PC-9 (cell line): ENCODE measurements around the gene PIEZO2.

Experiments
- CTCF ChIP-seq: fragments of 200-600 bp; sonication (generic); conservative IDR thresholded peaks from 2 replicates; pipeline ENCODE4 v1.6.1; 2017; ENCODE audit warnings: mixed run types, antibody characterized with exemption, mild to moderate bottlenecking, moderate library complexity
- EZH2 ChIP-seq: fragments of 200-600 bp; sonication (generic); IDR thresholded peaks from 2 replicates; pipeline ENCODE4 v1.8.0; 2017; ENCODE audit warnings: antibody characterized with exemption, low read depth

DNA sequence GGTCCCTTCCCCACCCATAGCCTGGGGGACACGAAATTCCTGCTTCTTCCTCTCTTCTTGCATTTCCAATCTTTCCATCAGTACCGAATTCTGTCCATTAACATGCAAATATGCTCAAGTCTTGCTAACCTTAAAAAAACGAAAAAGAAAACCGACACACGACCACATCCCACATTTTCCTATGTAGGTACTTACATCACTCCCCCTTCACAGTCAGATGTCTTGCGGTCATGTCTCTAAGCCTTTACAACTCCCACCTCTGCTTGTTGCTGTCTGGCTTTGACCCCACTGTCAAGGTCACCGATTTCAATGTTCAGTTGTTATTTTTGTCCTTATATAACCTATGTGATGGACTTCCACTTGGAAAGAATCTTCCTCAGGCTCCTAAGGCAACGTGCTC is 404.1 kb downstream of the PIEZO2 start:
- TF ChIP-seq CTCF = no peak
- TF ChIP-seq EZH2 = no peak
